Liver (tissue), 9 donors: ENCODE results near the gene CD163L1. TPM values are rescaled to one million over a fixed set of nuclear protein-coding genes. Genes with fewer than 3 reads are reported as not detected.

Source experiments
- DNase-seq: peaks from one replicate; pipeline ENCODE4 v3.0.0-alpha.2; 2017; ENCODE audit warnings: low spot score
- H3K27ac ChIP-seq, 2 donors: one replicate each; pipeline ENCODE4 v1.7.0; 2013; ENCODE audit warnings: inconsistent platforms in 2 of 2, low read length in 2 of 2, control low read depth in 1 of 2, low read depth in 1 of 2, mild to moderate bottlenecking in 1 of 2
- H3K27me3 ChIP-seq, 4 donors: one replicate each; pipeline versions ENCODE4 v1.6.1 to v1.7.0; 2013; ENCODE audit warnings: low read length in 3 of 4, inconsistent platforms in 1 of 4, mild to moderate bottlenecking in 1 of 4, moderate library complexity in 1 of 4; ENCODE audit not compliant: control insufficient read depth in 4 of 4, insufficient read depth in 4 of 4
- H3K36me3 ChIP-seq, 4 donors: one replicate each; pipeline versions ENCODE4 v1.6.1 to v1.7.0; 2013; ENCODE audit warnings: low read length in 3 of 4, mild to moderate bottlenecking in 3 of 4, low read depth in 1 of 4, moderate library complexity in 1 of 4; ENCODE audit not compliant: control insufficient read depth in 4 of 4, insufficient read depth in 3 of 4
- H3K4me1 ChIP-seq, 4 donors: one replicate each; pipeline versions ENCODE4 v1.6.1 to v1.7.0; 2013; ENCODE audit warnings: low read length in 3 of 4, mild to moderate bottlenecking in 3 of 4, moderate library complexity in 1 of 4; ENCODE audit not compliant: control insufficient read depth in 4 of 4, insufficient read depth in 4 of 4
- H3K4me3 ChIP-seq, 3 donors: one replicate each; pipeline versions ENCODE4 v1.6.1 to v1.7.0; 2013; ENCODE audit warnings: low read length in 3 of 3, control low read depth in 1 of 3, low read depth in 1 of 3, mild to moderate bottlenecking in 1 of 3
- H3K9ac ChIP-seq, 2 donors: one replicate each; pipeline ENCODE4 v1.7.0; 2013; ENCODE audit warnings: low read length in 2 of 2, mild to moderate bottlenecking in 2 of 2, moderate library complexity in 2 of 2, control low read depth in 1 of 2, low read depth in 1 of 2
- H3K9me3 ChIP-seq, 4 donors: one replicate each; pipeline versions ENCODE4 v1.6.1 to v1.7.0; 2013; ENCODE audit warnings: low read length in 3 of 4; ENCODE audit not compliant: control insufficient read depth in 4 of 4
- ATF3 ChIP-seq: IDR thresholded peaks from 2 replicates; pipeline ENCODE4 v1.6.1; 2016; ENCODE audit warnings: antibody characterized with exemption
- CTCF ChIP-seq: fragments of 150-350 bp; IDR thresholded peaks from 2 replicates; pipeline ENCODE4 v1.5.1; 2017; ENCODE audit warnings: improper control_type of control experiment, low read depth, low read length; ENCODE audit not compliant: missing input control
- EGR1 ChIP-seq, 2 donors: IDR thresholded peaks; 2 replicates each; pipeline ENCODE4 v1.6.1; 2016 to 2018; ENCODE audit warnings: antibody characterized with exemption in 2 of 2, low read depth in 2 of 2
- FOXA1 ChIP-seq: IDR thresholded peaks from 2 replicates; pipeline ENCODE4 v1.6.1; 2016; ENCODE audit warnings: antibody characterized with exemption
- FOXA2 ChIP-seq: IDR thresholded peaks from 2 replicates; pipeline ENCODE4 v1.6.1; 2016; ENCODE audit warnings: antibody characterized with exemption
- GABPA ChIP-seq, 2 donors: IDR thresholded peaks in 1 of 2; conservative IDR thresholded peaks in 1 of 2; 2 replicates each; pipeline ENCODE4 v1.6.1; 2016; ENCODE audit warnings: antibody characterized with exemption in 2 of 2, mild to moderate bottlenecking in 1 of 2, moderate library complexity in 1 of 2
- HNF4A ChIP-seq, 2 donors: conservative IDR thresholded peaks; 2 replicates each; pipeline ENCODE4 v1.6.1; 2016; ENCODE audit warnings: antibody characterized with exemption in 2 of 2, mild to moderate bottlenecking in 2 of 2
- HNF4G ChIP-seq: IDR thresholded peaks from 2 replicates; pipeline ENCODE4 v1.6.1; 2016; ENCODE audit warnings: antibody characterized with exemption
- JUND ChIP-seq, 2 donors: IDR thresholded peaks; 2 replicates each; pipeline ENCODE4 v1.6.1; 2016; ENCODE audit warnings: antibody characterized with exemption in 2 of 2
- MAX ChIP-seq: IDR thresholded peaks from 2 replicates; pipeline ENCODE4 v1.6.1; 2016; ENCODE audit warnings: antibody characterized with exemption
- NR2F2 ChIP-seq: IDR thresholded peaks from 2 replicates; pipeline ENCODE4 v1.6.1; 2016; ENCODE audit warnings: antibody characterized with exemption
- RAD21 ChIP-seq, 2 donors: IDR thresholded peaks; 2 replicates each; pipeline ENCODE4 v1.6.1; 2016; ENCODE audit warnings: antibody characterized with exemption in 2 of 2, mild to moderate bottlenecking in 2 of 2
- REST ChIP-seq: IDR thresholded peaks from 2 replicates; pipeline ENCODE4 v1.6.1; 2016; ENCODE audit warnings: antibody characterized with exemption, mild to moderate bottlenecking
- RXRA ChIP-seq, 2 donors: IDR thresholded peaks; 2 replicates each; pipeline ENCODE4 v1.6.1; 2017 to 2018; ENCODE audit warnings: antibody characterized with exemption in 2 of 2, mild to moderate bottlenecking in 1 of 2
- SP1 ChIP-seq: IDR thresholded peaks from 2 replicates; pipeline ENCODE4 v1.6.1; 2018; ENCODE audit warnings: antibody characterized with exemption, mild to moderate bottlenecking
- TAF1 ChIP-seq: conservative IDR thresholded peaks from 2 replicates; pipeline ENCODE4 v1.6.1; 2016; ENCODE audit warnings: antibody characterized with exemption, mild to moderate bottlenecking
- YY1 ChIP-seq: IDR thresholded peaks from 2 replicates; pipeline ENCODE4 v1.6.1; 2016; ENCODE audit warnings: antibody characterized with exemption, mild to moderate bottlenecking
- ZBTB33 ChIP-seq: IDR thresholded peaks from 2 replicates; pipeline ENCODE4 v1.6.1; 2016; ENCODE audit warnings: antibody characterized with exemption
- WGBS: extraction: QIAGEN DNeasy Blood & Tissue Kit; methylation state at CpG from one replicate; pipeline ENCODE4 v1.1.7; 2013; 5-methylcytosine and 5-hydroxymethylcytosine counted together
- polyA plus RNA-seq, 2 donors: library from polyadenylated mRNA; stranded (reverse) in 1 of 2; unstranded in 1 of 2; fragments of 200-250 nt in 1 of 2; fragments of >200 nt in 1 of 2; fragmentation: Nextera tagmentation in 1 of 2; extraction: Ambion mirVana in 1 of 2; gene quantifications; one replicate each; pipeline versions ENCODE4 v1.2.1 to v1.2.3, GENCODE V29; 2013 to 2015
- total RNA-seq, 2 donors: library from RNA; depleted of rRNA; stranded (reverse); fragments of >200 nt; gene quantifications; one replicate each; pipeline ENCODE4 v1.2.3, GENCODE V29; 2014
- donor health status: healthy.
- donor health status: healthy.
- donor health status: healthy.
- donor health status: healthy.
- donor health status: healthy.

Gene CD163L1
- total and polyA plus RNA-seq, 4 donors, result 0.31 to 8.4 (median 1.1) TPM

- peaks cover 0 to 1% (median 0%) of the 10 kb centered on the region in 4 donors for H3K27me3 ChIP-seq
- no peaks in the 10 kb centered on the region for H3K4me1 ChIP-seq
- H3K4me3 ChIP-seq, result no peak overlapping the region
- DNase-seq, result no peak
- no peaks in the 10 kb centered on the region for H3K36me3 ChIP-seq
- peaks cover 0 to 1% (median 0%) of the 10 kb centered on the region in 4 donors for H3K9me3 ChIP-seq
- H3K27ac ChIP-seq, result no peak overlapping the region
- no peak overlapping the region for H3K9ac ChIP-seq
- no peak for TF ChIP-seq NR2F2
- no peak for TF ChIP-seq ZBTB33
- TF ChIP-seq SP1, result no peak
- TF ChIP-seq HNF4G, result no peak
- no peak for TF ChIP-seq FOXA1
- no peak for TF ChIP-seq GABPA (IDR thresholded peaks at IDR 0.05 in 1 of 2, conservative IDR thresholded peaks at IDR 0.05 in 1 of 2)
- TF ChIP-seq MAX, result no peak
- no peak for TF ChIP-seq FOXA2
- no peak for TF ChIP-seq CTCF
- TF ChIP-seq YY1, result no peak
Measured at GRCh38 chr12:7434670-7435069, 9.3 kb downstream of the CD163L1 start.

GRCh38 chr12:7433276-7433822, 10.6 kb downstream of the CD163L1 start:
- no peak for DNase-seq
- H3K27ac ChIP-seq, result no peak overlapping the region
- H3K27me3 ChIP-seq, result no peaks in the 10 kb centered on the region
- H3K9ac ChIP-seq, result no peak overlapping the region
- no peaks in the 10 kb centered on the region for H3K36me3 ChIP-seq
- H3K9me3 ChIP-seq, result no peaks in the 10 kb centered on the region
- no peaks in the 10 kb centered on the region for H3K4me1 ChIP-seq
- TF ChIP-seq GABPA (IDR thresholded peaks at IDR 0.05 in 1 of 2, conservative IDR thresholded peaks at IDR 0.05 in 1 of 2), result no peak
- no peak for TF ChIP-seq RXRA (IDR thresholded peaks at IDR 0.05)
- no peak for TF ChIP-seq HNF4G
- no peak for TF ChIP-seq FOXA1
- TF ChIP-seq RAD21 (IDR thresholded peaks at IDR 0.05), result no peak
- TF ChIP-seq REST, result no peak
- TF ChIP-seq CTCF, result no peak
- no peak for TF ChIP-seq HNF4A (conservative IDR thresholded peaks at IDR 0.05)
- no peak for TF ChIP-seq SP1
- TF ChIP-seq MAX, result no peak
- no peak for TF ChIP-seq ATF3
- no peak for TF ChIP-seq EGR1 (IDR thresholded peaks at IDR 0.05; ENCODE audit: low read depth in 2 of 2)
- TF ChIP-seq JUND (IDR thresholded peaks at IDR 0.05), result no peak
- TF ChIP-seq ZBTB33, result no peak
- TF ChIP-seq NR2F2, result no peak
- TF ChIP-seq TAF1, result no peak
- TF ChIP-seq FOXA2, result no peak
- no peak overlapping the region for H3K4me3 ChIP-seq
- WGBS, result 78% methylated on average over 6 of the region's 6 CpGs
